ENCODE measurements around the gene CLDN19.

- no peak for TF ChIP-seq POLR2AphosphoS5 (IDR thresholded peaks at IDR 0.05)
- no peak for TF ChIP-seq EZH2 (IDR thresholded peaks at IDR 0.05; ENCODE audit: borderline replicate concordance, insufficient read depth, low read length, poor library complexity, severe bottlenecking)
- no peak for TF ChIP-seq SMC3 (conservative IDR thresholded peaks at IDR 0.05; ENCODE audit: poor library complexity)
- TF ChIP-seq CTCF (IDR thresholded peaks at IDR 0.05; ENCODE audit: poor library complexity, severe bottlenecking) = no peak
- no peak for TF ChIP-seq EP300 (conservative IDR thresholded peaks at IDR 0.05; ENCODE audit: poor library complexity, severe bottlenecking)
- TF ChIP-seq REST (IDR thresholded peaks at IDR 0.05; ENCODE audit: borderline replicate concordance) = no peak
- no peak for TF ChIP-seq TAF1 (IDR thresholded peaks at IDR 0.05; ENCODE audit: low read depth)
- TF ChIP-seq RAD21 (conservative IDR thresholded peaks at IDR 0.05) = no peak
- no peak for TF ChIP-seq MXI1 (conservative IDR thresholded peaks at IDR 0.05; ENCODE audit: poor library complexity, severe bottlenecking)
Observed at GRCh38 chr1:42758641-42759040, 18.6 kb upstream of the CLDN19 start.

Measured in neural cell (in vitro differentiated cells).